Dedifferentiated amniotic fluid mesenchymal stem cell (primary cell): ENCODE data around the gene SORCS1.
A peak's percentile ranks its signal among the peaks of the same experiment; 100 is the strongest.

ENCODE experiments used
- DNase-seq: peaks from one replicate; pipeline ENCODE4 v3.0.0-alpha.2; 2016; ENCODE audit errors: extremely low spot score

The SORCS1 gene

DNA sequence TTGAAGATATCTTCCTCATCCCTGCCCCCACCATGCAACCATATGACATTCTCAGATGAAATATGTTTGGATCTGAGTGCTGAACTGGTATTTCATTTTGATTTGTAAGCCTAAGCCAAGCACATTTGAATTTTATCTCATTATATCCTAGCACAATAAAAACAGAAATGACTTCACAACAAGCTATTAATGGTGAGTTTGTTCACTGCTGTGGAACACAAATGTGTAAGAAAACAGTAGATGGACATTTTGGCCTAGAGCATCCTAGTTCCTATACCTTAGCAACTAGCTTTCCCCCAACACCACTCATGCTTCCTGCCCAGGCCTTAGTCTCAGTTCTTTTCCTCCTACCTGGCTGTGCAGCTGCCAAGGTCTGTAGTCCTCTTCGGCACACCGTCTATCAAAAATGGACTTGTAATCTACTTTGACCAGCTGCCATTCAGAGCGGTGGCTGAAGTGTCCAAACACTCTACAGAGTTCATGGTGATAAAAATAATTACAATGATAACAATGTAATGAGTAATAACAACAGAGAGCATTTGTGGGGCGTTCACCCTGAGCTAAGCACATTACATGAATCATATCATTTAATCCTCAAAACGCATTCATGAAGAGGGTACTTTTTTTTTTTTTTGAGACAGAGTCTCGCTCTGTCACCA, 491.9 kb downstream of the SORCS1 start:
- no peak for DNase-seq

DNA sequence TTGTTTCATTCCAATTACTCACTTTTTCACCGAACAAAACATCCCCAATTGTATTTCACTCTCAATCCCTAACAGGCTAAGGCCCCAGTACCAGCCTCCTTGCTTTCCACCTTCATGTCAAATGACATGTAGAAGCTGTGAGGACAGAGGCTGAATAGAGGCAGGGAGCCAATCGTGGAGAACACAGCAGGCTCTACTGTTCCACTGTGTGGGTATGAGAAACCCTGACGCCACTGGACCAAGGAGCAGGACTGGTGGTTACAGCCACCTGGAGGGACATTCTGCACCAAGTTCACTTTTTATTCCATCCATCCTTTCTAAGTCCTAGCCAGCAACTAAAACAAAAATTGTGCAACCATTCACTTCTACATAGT, 502.8 kb downstream of the SORCS1 start:
- DNase-seq: no peak

DNA sequence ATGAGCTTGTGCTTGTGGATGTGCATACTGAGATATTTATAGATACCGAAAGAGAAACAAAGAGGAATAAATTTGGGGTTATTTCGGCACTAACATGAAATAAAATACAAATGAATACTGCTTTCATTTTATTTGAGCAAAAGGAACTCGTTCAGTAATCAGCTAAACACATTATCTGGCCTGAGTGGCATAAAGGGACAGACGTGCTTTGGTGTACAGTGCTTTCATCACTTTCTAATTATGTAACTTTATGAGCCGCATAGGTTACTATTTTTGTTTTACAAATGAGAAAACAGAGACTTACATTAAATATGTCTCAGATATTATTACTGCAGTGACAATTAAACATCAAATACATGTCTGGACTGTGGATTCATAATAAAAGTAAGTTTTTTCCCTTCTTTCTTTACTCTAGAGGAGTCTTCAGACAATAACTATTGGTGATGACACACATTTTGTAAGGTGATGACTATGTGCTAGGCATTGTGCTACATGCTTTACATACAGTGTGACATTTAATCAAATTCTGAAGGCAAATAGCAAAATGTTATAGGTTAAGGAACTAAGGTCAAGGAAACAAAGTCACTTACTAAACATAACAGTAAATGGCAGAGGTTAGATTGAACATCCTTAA, 503.3 kb downstream of the SORCS1 start:
- no peak for DNase-seq

DNA sequence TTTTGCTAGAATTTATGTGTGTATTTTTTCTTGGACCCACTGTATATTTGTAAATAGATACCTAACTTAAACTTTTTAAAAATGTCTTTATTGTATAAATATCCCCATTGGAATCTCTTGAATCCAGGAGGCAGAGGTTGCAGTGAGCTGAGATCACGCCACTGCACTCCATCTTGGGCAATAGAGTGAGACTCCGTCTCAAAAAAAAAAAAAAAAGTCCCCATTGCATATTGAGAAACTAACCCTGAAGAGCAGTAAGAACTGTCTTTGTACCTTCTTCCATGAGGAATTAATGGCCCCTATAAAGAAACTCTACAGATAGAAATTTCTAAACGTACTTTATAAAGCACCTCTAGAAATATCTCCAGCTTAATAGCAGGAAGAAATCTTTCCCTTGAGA, 504.0 kb downstream of the SORCS1 start:
- no peak for DNase-seq

DNA sequence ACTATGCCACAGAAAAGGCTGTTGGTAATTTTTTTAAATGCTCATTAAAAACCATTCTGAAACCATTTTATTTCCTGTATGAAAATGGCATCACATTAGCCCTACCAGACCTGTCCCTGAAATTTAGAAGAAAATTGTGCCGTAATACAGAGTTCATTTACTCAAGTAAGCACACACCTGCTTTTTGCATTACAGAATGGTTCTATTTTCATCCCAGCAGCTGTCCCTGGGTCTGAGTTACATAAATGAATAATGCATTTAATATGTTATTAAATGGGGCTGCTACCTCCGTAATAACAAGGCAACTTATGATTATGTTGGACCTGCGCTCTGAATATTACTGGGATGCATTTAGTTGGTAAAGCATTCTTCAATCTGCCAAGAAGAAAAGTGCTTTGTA, 508.9 kb downstream of the SORCS1 start:
- DNase-seq: no peak

DNA sequence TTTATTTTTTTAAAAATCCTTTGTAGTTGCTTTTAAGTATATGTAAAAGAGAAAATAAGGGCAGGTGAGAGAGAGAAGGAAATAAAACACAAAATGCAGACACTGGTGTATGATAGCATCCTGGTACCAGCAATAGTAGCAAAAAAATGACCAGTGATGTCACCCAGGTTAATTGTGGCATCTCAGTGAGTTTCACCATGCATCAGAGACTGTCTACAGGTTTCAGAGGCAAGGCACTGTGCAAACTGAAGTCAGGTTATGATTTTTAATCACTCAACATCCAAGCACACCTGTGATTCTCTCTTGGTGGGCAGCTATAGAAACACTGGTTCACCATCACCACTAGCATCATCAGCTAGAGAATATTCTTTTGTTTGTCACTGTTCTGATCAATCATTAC, 509.3 kb downstream of the SORCS1 start:
- no peak for DNase-seq

DNA sequence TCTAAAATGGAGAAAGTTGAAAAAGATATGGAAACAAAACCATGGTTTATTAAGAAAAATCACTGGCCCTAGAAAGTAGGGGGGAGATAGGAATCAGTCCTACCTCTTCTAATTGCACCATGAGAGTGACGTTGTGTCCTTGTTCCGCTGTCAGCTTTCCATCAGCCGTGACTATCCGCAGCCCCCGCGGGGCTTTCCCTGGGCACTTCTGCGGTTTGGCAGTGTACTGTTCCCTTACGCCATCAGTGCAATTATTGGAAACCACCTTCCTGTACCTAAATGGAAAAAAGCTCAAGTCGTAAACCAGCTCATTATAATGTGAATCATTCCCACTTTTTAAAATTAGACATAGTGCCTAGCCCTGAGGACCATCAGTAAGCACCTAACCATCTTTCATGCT, 512.2 kb downstream of the SORCS1 start:
- no peak for DNase-seq

DNA sequence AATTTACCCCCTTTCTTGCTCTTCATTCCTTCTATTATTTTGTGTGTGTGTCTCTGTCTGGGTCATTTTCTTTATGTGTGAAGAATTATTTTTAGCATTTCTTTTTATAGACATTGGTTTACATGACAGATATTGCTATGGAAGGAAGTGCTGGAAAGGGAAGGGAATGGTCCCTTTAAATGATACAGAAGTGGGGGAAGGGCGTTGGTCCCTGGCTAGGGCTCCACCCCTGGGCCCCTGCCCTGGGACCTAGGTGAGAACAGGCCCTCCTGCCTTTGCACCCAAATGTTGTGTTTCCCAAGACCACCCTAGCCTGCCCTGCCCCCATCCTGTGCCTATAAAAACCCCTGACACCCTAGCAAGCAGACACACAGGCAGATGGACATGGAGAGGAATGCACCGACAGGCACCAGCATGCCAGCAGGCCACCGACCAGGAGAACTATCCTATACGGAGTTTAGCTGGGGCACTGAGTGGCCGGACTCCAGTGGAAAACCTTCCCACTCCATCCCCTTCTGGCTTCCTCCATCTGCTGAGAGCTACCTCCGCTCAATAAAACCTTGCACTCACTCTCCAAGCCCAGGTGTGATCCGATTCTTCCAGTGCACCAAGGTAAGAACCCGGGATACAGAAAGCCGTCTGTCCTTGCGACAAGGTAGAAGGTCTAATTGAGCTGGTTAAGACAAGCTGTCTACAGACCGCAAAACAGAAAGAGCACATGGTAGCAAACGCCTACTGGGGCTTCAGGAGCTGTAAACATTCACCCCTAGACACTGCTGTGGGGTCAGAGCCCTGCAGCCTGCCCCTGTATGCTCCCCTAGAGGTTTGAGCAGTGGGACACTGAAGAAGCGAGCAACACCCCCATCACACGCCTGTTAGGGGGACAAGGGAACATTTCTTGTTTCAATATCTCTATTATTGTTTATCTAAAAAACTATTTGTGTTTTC, 515.7 kb downstream of the SORCS1 start:
- no peak for DNase-seq

DNA sequence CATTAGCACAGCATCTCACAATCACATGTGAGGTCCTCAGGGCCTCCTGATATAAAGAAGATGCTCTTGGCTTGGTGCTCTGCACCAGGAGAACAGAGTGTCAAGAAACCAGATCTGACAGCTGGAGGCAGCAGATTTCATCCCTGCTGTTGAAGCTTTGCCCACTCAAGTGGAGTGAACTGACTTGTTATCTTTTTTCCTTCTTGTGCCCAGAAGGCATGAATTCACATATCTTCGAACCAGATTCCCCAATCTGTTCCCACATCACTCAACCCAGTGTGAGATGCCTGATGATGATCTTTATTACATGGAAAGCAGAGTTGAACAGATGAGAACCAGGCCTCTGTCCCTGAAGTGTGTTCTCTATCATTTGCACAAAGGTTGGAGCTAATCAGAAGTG, 521.0 kb downstream of the SORCS1 start:
- no peak for DNase-seq

DNA sequence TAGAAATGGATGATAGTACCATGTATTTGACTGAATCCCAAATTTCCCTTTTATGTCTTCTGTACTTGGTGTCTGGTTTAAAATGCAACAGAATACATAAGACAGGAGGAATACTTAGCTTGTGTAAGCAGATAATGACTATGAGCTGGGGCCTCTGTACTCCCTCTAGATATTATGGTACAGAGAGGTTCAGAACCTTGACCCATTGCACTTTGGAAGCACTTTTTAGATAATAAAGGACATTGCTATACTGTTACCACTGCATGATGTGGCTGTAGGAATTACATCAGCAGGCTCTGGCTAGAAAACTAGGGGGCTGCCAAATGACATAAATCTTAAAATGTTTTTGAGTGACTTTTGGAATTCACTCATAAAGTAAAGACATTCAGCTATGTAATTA, 526.6 kb downstream of the SORCS1 start:
- DNase-seq: no peak

DNA sequence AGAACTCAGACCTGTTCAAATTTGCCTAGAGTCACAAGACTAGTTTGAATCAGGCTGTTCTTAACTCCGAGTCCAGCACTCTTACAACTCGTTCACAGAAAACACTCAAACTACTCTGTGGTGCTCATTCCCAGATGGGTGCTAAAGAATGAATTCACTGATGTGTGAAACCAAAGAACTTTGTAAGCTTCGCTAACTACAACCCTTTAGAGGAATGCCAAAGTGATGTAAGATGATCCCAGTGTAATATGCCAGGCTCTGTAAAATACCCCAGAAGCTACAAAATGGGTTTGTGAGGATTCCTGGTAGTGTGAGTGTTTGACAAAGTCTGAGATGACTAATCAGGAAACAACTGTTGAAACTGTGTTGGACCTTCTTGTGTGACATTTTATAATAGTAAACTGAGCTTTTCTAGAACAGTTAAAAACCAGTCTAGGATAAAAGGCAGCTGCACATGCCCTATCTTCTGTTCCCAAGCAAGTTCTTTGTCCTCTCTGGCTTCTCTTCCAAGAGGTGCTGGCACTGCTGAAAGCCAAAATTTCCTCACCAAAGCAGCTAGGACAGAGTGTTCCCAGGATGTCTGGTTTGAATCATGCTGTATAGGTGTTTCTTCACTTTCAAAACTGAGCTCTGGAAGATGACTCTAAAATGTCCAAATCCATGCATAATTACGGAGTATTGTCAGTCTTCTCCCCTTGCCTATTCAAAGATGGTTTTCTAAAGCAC, 527.6 kb downstream of the SORCS1 start:
- DNase-seq: no peak

DNA sequence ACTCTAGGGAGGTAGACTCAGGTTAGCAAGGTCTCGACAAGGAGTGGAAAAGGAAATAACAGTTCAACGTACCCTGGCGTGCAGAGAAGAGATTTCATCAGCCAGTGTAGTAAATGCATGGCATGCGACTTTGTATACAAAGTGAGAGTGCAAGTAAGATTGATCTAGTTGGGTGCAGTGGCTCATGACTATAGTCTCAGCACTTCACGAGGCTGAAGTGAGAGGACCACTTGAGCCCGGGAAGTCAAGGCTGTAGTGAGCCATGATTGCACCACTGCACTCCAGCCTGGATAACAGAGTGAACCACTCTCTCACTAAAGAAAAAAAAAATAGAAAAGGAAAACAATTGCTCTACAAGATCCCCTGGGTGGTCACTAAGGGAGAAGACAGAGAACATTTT, 528.6 kb downstream of the SORCS1 start:
- DNase-seq: no peak

DNA sequence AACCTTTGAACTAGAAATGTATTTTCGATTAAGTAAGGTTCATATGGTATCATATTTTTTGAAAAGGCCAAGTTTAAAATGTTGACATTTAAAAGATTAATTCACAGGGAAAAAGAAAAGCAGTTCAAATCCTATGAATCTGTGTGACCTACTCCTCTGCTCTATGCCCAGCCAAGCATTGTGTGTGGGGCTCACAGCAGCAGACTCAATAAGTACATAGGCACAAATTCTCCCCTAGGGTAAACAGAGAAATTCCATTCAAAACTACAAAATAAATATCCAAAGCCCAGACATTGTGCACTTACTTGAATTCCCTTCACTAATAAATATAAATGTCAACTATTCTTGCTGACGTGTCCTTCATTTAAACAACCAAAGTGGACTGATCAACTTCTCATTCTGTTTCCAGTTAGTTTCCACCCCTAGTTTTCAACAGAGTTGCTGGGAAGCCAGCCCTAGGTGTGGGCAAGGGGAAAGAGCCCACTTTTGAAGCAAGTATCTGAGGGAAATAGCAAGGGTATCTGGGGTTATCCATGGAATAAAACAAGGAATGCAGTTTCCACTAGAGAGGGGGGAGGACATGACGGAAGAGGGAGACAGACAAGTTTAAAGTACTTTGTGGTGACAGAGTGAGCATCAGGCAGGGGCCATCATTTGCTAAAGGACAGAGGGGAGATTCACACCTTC, 533.3 kb downstream of the SORCS1 start:
- no peak for DNase-seq

DNA sequence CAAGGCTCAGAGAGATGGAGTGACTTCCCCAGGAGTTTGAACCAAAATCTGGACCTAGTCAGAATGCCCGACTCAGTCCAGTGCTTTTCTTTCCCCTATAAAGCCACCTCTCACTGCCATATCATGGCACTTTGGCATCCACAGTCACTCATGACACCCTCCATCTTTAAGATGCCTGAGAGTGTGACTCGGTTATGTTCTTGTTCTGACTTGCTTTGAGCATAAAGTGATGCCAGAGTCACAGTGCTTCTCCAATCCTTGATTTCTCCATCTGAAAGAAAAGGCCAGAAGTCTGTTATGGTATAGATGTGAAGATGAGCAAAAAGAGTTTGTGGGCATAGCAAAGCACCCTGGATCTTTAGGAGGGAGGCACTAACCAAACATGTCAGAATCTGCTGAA, 538.1 kb downstream of the SORCS1 start:
- no peak for DNase-seq

DNA sequence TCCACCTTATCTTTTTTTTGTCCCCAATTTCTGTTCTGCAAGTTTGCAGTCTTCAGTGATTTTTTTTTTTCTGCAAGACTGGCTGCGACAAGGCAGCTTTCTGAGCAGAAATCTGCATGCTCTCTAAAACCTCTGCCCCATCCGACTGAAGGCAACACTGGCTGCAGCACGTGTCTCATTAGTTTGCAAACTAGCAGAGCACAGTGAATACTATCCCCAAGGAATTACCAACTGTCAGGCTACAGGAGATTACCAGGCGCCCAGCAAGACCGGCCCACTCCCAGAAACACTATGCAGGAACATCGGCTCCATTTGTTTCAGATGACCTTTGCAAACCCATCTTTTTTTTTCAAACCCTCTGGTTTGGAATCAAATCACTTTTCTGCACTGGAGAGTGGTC, 538.8 kb downstream of the SORCS1 start:
- DNase-seq: no peak

DNA sequence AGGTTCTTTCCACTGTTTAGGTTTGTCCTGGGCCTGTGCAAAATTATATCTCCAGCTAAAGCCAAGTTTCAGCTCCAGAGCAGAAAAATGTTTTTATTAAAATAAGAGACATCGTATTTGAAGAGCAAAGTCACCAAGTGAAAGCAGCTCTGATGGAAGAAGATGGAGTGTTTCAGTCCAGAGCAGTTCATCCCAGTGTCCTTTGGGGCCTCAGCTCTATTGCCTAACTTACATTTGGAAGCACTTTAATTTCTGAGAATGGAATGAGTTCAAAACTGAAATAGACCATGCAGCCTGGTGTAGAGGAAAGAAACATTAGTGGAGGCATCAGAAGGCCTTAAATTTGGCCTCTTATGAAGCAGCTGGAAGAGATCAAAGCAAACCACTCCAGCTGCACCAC, 545.2 kb downstream of the SORCS1 start:
- no peak for DNase-seq

DNA sequence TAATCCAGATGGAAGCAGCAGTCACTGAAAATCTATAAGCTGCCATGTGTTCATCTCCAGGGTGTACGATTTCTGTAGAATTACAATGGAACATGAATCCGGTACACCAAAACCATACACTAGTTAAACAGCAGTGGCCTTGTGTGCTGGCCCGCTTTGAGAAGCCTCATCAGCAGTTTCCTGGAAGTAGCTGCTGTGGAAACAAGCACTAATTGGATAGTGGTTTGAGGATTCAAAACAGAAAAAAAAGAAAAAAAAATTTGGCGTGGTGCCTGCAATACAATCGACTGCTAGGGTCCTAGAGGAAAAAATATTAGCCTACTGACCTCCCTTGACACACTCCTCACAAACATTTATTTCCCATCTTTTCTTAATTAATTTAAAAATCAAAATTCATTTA, 545.9 kb downstream of the SORCS1 start:
- no peak for DNase-seq

DNA sequence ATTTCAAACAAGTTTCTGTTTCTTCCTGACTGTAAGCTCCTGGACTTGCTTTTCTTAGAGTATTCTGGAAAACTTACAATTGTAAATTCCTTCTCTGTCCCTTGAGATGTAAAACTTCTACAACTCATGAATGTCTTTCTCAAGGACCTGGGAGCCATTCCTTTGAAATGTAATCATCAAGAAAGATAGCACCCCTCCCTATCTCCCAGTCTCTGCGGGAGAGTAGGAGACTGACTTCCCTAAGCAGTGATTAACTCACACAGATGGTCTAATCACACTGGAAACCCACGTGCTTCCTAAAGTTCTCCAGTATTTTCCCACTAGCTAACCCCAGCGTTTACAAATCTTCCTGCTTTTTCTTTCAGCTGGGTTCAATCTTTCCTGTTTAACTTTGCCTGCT, 549.4 kb downstream of the SORCS1 start:
- peak; percentile 32 for DNase-seq

DNA sequence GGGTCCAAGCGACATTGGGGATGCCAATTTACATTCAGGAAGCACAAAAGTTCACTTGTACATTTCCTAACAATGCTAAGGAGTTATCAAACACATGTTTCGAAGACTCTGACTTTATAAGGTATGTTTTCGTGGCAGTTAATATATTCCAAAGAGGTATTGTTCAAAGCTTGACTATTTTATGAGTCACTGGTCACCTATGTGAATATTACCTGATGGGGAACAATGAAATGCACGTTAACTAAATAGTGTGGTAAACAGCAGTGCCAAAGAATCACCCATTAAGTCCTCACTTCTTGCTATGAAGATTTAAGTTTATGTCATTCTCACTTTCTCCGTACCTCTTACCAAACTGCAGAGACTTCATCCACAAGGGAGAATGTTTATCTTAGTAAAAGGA, 550.2 kb downstream of the SORCS1 start:
- no peak for DNase-seq

DNA sequence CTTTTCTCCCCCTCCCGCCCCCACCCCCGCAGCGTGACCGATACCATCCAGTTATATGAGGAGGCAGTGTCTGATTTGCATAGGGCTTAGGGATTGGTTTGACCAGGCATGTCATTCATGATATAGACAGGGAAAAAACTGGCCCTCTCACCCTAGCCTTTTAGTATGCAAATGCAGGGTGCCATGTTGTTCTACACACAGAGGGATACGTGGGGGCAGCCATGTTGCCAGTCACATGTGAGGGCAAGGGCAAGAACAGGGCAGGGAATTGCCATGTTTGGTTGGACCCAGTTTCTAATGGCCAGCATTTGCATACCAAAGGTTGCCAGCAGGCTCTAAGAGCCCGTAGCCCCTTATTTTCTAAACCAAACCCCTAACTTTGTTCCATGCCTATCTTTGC, 552.1 kb downstream of the SORCS1 start:
- DNase-seq: no peak

DNA sequence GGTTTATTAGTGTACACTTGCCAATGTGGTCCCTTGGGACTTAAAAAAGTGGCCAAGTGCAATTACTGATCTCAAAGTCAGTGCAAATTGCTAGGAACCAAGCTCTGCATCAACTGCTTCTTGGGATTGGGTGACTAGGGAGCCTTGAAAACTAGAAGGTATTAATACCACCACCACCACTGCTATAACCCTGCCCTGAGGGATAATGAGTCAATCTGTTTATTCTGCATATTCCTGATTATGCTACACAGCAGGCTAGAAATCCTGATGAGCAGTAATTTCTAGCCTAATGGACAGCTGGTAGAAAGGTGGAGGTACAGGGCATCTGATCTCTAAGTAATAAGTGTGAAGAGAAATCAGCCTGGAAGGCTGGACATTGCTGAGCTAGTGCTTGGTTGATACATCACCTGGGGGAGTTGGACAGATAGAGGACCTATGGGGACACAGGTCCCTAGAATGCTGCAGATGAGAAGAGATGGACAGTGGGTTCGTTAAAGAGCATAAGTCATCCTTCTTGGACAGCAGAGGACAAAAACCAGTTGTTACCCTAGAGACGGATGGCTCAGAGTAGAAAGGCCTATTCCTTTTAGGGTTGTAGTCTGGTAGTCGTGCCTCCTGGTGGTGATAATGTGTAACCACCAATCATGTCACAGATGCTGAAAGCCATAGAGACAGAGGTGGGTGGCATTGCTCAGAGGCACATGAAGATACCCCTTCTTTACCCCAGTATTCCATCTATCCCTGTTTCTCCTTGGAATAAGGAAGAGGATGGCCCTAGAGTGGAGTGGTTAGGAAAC, 554.8 kb downstream of the SORCS1 start:
- DNase-seq: no peak
